ENCODE measurements around the gene ZMYND8.

- TF ChIP-seq CTCF (conservative IDR thresholded peaks at IDR 0.05 in 1 of 2, IDR thresholded peaks at IDR 0.05 in 1 of 2; ENCODE audit: low read depth in 1 of 2, low read length in 2 of 2) (no peak), EZH2 (IDR thresholded peaks at IDR 0.05; ENCODE audit: low read length, missing control alignments) (no peak)
Observed at GRCh38 chr20:47328129-47328528, 28.4 kb downstream of the ZMYND8 start.
